B cell (primary cell): ENCODE data around the gene GNG7. TPM values are rescaled to one million over a fixed set of nuclear protein-coding genes. Genes with fewer than 3 reads are reported as not detected.

Experiments used
- ATAC-seq: fragments of 200-7000 bp; cut with Tn5 transposase; one replicate; pipeline ENCODE4 v1.10.0; 2021; ENCODE audit warnings: low read depth, mild to moderate bottlenecking, moderate number of reproducible peaks, moderate library complexity
- CTCF ChIA-PET: fragments of 350-600 bp; sonication (Branson Sonifier 250); formaldehyde crosslinking; loops from one replicate; lab custom pipeline; 2021; ENCODE audit warnings: antibody characterized with exemption, inconsistent platforms; lab: Charles Lee
- POLR2A ChIA-PET: fragments of 350-600 bp; sonication (Branson Sonifier 250); formaldehyde crosslinking; loops from one replicate; lab custom pipeline; 2021; ENCODE audit warnings: antibody characterized with exemption; lab: Charles Lee
- DNase-seq: peaks from one replicate; pipeline ENCODE4 v3.0.0; 2013
- H2AFZ ChIP-seq: 2 replicates; pipeline ENCODE4 v1.6.1; 2012; ENCODE audit warnings: mild to moderate bottlenecking, low read depth, low read length; ENCODE audit not compliant: insufficient read depth, poor library complexity, severe bottlenecking
- H3K27ac ChIP-seq, 2 donors: 1 replicate in 1 of 2; 2 replicates in 1 of 2; pipeline ENCODE4 v1.5.1; 2012 to 2013; ENCODE audit warnings: low read length in 2 of 2, mild to moderate bottlenecking in 2 of 2, moderate library complexity in 1 of 2
- H3K27me3 ChIP-seq, 4 experiments: fragments of 200-600 bp in 1 of 4; sonication (generic) in 1 of 4; replicated peaks in 1 of 4; 1 replicate in 2 of 4; 2 replicates in 2 of 4; pipeline versions ENCODE4 v1.6.1 to v1.7.0; 2013 to 2016; ENCODE audit warnings: low read length in 3 of 4, mild to moderate bottlenecking in 2 of 4, mixed read lengths in 1 of 4, moderate library complexity in 1 of 4; ENCODE audit not compliant: insufficient read depth in 4 of 4, control insufficient read depth in 3 of 4; ENCODE audit errors: control extremely low read depth in 1 of 4
- H3K36me3 ChIP-seq, 2 experiments: replicated peaks in 1 of 2; 1 replicate in 1 of 2; 2 replicates in 1 of 2; pipeline versions ENCODE4 v1.6.1 to v1.7.1; 2013; ENCODE audit warnings: low read length in 1 of 2; ENCODE audit not compliant: insufficient read depth in 2 of 2, control insufficient read depth in 1 of 2; ENCODE audit errors: control extremely low read depth in 1 of 2, extremely low read depth in 1 of 2
- H3K4me1 ChIP-seq, 2 donors: fragments of 200-600 bp in 1 of 2; sonication (generic) in 1 of 2; 1 replicate in 1 of 2; 2 replicates in 1 of 2; pipeline versions ENCODE4 v1.5.1 to v1.6.1; 2013 to 2017; ENCODE audit warnings: low read length in 2 of 2; ENCODE audit not compliant: control insufficient read depth in 2 of 2, insufficient read depth in 2 of 2
- H3K4me2 ChIP-seq: replicated peaks from 2 replicates; pipeline ENCODE3; 2012; ENCODE audit warnings: mild to moderate bottlenecking, low read depth, low read length; ENCODE audit not compliant: poor library complexity, severe bottlenecking
- H3K4me3 ChIP-seq, 5 experiments: fragments of 200-600 bp in 1 of 5; sonication (generic) in 1 of 5; 1 replicate in 3 of 5; 2 replicates in 2 of 5; pipeline versions ENCODE4 v1.5.1 to v1.7.0; 2011 to 2016; ENCODE audit warnings: low read length in 4 of 5, mild to moderate bottlenecking in 4 of 5, low read depth in 2 of 5, control low read depth in 1 of 5, moderate library complexity in 1 of 5; ENCODE audit not compliant: insufficient read depth in 1 of 5; ENCODE audit errors: control extremely low read depth in 1 of 5, extremely low read depth in 1 of 5
- H3K79me2 ChIP-seq: fragments of 200-600 bp; sonication (generic); one replicate; pipeline ENCODE4 v1.6.0; 2016; ENCODE audit warnings: low read length; ENCODE audit not compliant: control insufficient read depth, insufficient read depth
- H3K9ac ChIP-seq: fragments of 200-600 bp; sonication (generic); 2 replicates; pipeline ENCODE4 v1.6.1; 2017; ENCODE audit warnings: mild to moderate bottlenecking, low read length, moderate library complexity
- H3K9me3 ChIP-seq, 3 donors: one replicate each; pipeline versions ENCODE4 v1.6.1 to v1.7.1; 2013; ENCODE audit warnings: low read length in 2 of 3; ENCODE audit not compliant: control insufficient read depth in 2 of 3, insufficient read depth in 1 of 3; ENCODE audit errors: control extremely low read depth in 1 of 3
- H4K20me1 ChIP-seq: 2 replicates; pipeline ENCODE4 v1.6.0; 2012; ENCODE audit warnings: mild to moderate bottlenecking, low read length; ENCODE audit not compliant: insufficient read depth, control insufficient read depth, poor library complexity, severe bottlenecking
- H3K27ac Mint-ChIP-seq: one replicate; pipeline ENCODE4 v1.8.0; 2021; ENCODE audit warnings: mixed read lengths
- H3K27me3 Mint-ChIP-seq: one replicate; pipeline ENCODE4 v1.8.0; 2021; ENCODE audit warnings: mixed read lengths
- H3K4me1 Mint-ChIP-seq: one replicate; pipeline ENCODE4 v1.8.0; 2021; ENCODE audit warnings: mixed read lengths
- H3K4me3 Mint-ChIP-seq: one replicate; pipeline ENCODE4 v1.8.0; 2021; ENCODE audit warnings: mixed read lengths
- H3K9me3 Mint-ChIP-seq: one replicate; pipeline ENCODE4 v1.8.0; 2022; ENCODE audit warnings: mixed read lengths; ENCODE audit not compliant: insufficient read depth
- EZH2 ChIP-seq: IDR thresholded peaks from 2 replicates; pipeline ENCODE4 v1.6.1; 2012; ENCODE audit warnings: borderline replicate concordance, low read depth, mild to moderate bottlenecking, moderate library complexity, low read length; ENCODE audit not compliant: insufficient read depth, poor library complexity, severe bottlenecking
- WGBS: methylation state at CpG from one replicate; pipeline ENCODE4 v1.1.5; 2013; ENCODE audit warnings: missing lambda C conversion rate; ENCODE audit not compliant: insufficient coverage; 5-methylcytosine and 5-hydroxymethylcytosine counted together
- intact Hi-C: fragments of 100-400 bp; cut with micrococcal nuclease; formaldehyde crosslinking; loops from one replicate; pipeline ENCODE4 v1.10.0; 2022
- polyA plus RNA-seq: library from polyadenylated mRNA; depleted of rRNA; stranded (reverse); fragments of >200 nt; gene quantifications from 2 replicates; pipeline ENCODE4 v1.2.3, GENCODE V29; 2012
- total RNA-seq, 2 donors: library from RNA; stranded (reverse); fragments of 120-200 nt in 1 of 2; gene quantifications; 1 replicate in 1 of 2; 2 replicates in 1 of 2; pipeline versions ENCODE4 v1.2.3 to v1.2.4, GENCODE V29; 2013 to 2022
- TF ChIP-seq, protein P1 (sequence below): fragments of 200-600 bp; IDR thresholded peaks from one replicate; pipeline ENCODE4 v1.8.0; 2022; ENCODE audit warnings: antibody characterized with exemption, mild to moderate bottlenecking

Gene GNG7
- total and polyA plus RNA-seq, 2 donors (not counting 1 experiment from before 2014, with no cell fraction given), result 76.3 to 153 TPM

GRCh38 chr19:2487090-2487489, 215.4 kb downstream of the GNG7 start:
- Histone ChIP-seq H3K27ac (no peak overlapping the region), H3K36me3 (no peaks in the 10 kb centered on the region), H3K4me3 (no peak overlapping the region), H3K4me1 (peaks cover 46 to 53% of the 10 kb centered on the region in 2 donors), H2AFZ (no peak overlapping the region), H3K9ac (no peak overlapping the region), H3K27me3 (peaks cover 0 to 37% (median 18%) of the 10 kb centered on the region in 4 experiments), H3K79me2 (no peaks in the 10 kb centered on the region), H3K4me2 (no peak overlapping the region), H3K9me3 (peaks cover 0 to 35% (median 12%) of the 10 kb centered on the region in 3 donors), H4K20me1 (peaks cover 16% of the 10 kb centered on the region)
- POLR2A ChIA-PET, result interaction anchor here (0.7 kb wide), 1 partner anchor 1274 kb away, joined by 3 read pairs; no protein-coding TSS in a partner anchor
- CTCF ChIA-PET, result interaction anchor here (2.0 kb wide), 1 partner anchor 9 kb away, joined by 5 read pairs; no protein-coding TSS in a partner anchor
- H3K4me3 Mint-ChIP-seq, result peak overlapping the region; percentile 48
- ATAC-seq (no peak), DNase-seq (no peak)
- no peak for TF ChIP-seq EZH2
- TF ChIP-seq, protein P1, sequence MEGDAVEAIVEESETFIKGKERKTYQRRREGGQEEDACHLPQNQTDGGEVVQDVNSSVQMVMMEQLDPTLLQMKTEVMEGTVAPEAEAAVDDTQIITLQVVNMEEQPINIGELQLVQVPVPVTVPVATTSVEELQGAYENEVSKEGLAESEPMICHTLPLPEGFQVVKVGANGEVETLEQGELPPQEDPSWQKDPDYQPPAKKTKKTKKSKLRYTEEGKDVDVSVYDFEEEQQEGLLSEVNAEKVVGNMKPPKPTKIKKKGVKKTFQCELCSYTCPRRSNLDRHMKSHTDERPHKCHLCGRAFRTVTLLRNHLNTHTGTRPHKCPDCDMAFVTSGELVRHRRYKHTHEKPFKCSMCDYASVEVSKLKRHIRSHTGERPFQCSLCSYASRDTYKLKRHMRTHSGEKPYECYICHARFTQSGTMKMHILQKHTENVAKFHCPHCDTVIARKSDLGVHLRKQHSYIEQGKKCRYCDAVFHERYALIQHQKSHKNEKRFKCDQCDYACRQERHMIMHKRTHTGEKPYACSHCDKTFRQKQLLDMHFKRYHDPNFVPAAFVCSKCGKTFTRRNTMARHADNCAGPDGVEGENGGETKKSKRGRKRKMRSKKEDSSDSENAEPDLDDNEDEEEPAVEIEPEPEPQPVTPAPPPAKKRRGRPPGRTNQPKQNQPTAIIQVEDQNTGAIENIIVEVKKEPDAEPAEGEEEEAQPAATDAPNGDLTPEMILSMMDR, result no peak
- peaks cover 6% of the 10 kb centered on the region for H3K9me3 Mint-ChIP-seq
- H3K27ac Mint-ChIP-seq, result peak overlapping the region; percentile 24
- peaks cover 51% of the 10 kb centered on the region for H3K4me1 Mint-ChIP-seq
- 85% methylated on average over 10 of the region's 12 CpGs for WGBS
- intact Hi-C loops, result no loop called here
- peaks cover 17% of the 10 kb centered on the region for H3K27me3 Mint-ChIP-seq

GRCh38 chr19:2485428-2485827, 217.1 kb downstream of the GNG7 start:
- POLR2A ChIA-PET, result interaction anchor here (0.6 to 1.0 kb wide), 5 partner anchors 9 to 208 kb away, joined by 3 to 7 read pairs (median 4); no protein-coding TSS in a partner anchor
- Histone ChIP-seq H3K9me3 (peaks cover 0 to 44% (median 12%) of the 10 kb centered on the region in 3 donors), H3K27ac (no peak overlapping the region), H3K36me3 (no peaks in the 10 kb centered on the region), H3K27me3 (peaks cover 0 to 24% (median 9%) of the 10 kb centered on the region in 4 experiments), H2AFZ (no peak overlapping the region), H4K20me1 (peaks cover 9% of the 10 kb centered on the region), H3K9ac (no peak overlapping the region), H3K4me3 (no peak overlapping the region), H3K4me1 (peaks cover 32 to 39% of the 10 kb centered on the region in 2 donors), H3K4me2 (no peak overlapping the region), H3K79me2 (no peaks in the 10 kb centered on the region)
- CTCF ChIA-PET, result no interaction called here
- H3K4me3 Mint-ChIP-seq, result no peak overlapping the region
- H3K4me1 Mint-ChIP-seq, result peaks cover 37% of the 10 kb centered on the region
- peak overlapping the region; percentile 59 for H3K27ac Mint-ChIP-seq
- H3K9me3 Mint-ChIP-seq, result peaks cover 6% of the 10 kb centered on the region
- intact Hi-C loops, result no loop called here
- DNase-seq (no peak), ATAC-seq (no peak)
- TF ChIP-seq, protein P1, result no peak
- no peak for TF ChIP-seq EZH2
- 80% methylated on average over 7 of the region's 8 CpGs for WGBS
- peaks cover 11% of the 10 kb centered on the region for H3K27me3 Mint-ChIP-seq
